Peyer's patch (tissue), 4 donors: ENCODE results near the gene MCF2L2.

Source experiments
- POLR2A ChIP-seq, 2 donors: fragments of 450-650 bp; IDR thresholded peaks; one replicate each; pipeline ENCODE4 v1.5.1; 2017; ENCODE audit warnings: antibody characterized with exemption in 2 of 2, mild to moderate bottlenecking in 2 of 2, moderate library complexity in 2 of 2
- TF ChIP-seq, protein P1 (sequence below), 6 experiments: fragments of 450-650 bp in 4 of 6; fragments of 200-600 bp in 2 of 6; sonication (generic) in 1 of 6; IDR thresholded peaks; one replicate each; pipeline ENCODE4 v1.5.1; 2017 to 2019; ENCODE audit warnings: antibody characterized with exemption in 6 of 6, mild to moderate bottlenecking in 3 of 6, moderate library complexity in 1 of 6

DNA sequence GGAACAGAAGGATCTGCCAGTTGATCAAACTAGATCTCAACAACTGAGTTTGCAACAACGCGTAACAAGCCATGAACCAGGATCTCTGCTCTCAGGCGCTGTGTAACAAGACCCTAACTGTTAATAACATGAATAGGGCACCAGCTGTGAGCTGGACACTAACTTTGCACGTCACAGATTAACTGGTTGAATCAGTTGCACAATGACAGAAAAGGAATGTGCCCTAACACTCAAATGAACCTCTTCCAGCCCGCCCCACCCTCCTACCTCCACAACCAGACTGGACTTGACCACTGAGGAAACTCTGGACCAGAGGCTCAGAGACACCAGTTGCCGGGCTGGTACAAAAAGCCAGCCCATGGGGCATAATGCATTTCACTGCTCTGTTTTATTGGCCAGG is 34.3 kb downstream of the MCF2L2 start:
- no peak for TF ChIP-seq POLR2A (IDR thresholded peaks at IDR 0.05)
- TF ChIP-seq, protein P1, sequence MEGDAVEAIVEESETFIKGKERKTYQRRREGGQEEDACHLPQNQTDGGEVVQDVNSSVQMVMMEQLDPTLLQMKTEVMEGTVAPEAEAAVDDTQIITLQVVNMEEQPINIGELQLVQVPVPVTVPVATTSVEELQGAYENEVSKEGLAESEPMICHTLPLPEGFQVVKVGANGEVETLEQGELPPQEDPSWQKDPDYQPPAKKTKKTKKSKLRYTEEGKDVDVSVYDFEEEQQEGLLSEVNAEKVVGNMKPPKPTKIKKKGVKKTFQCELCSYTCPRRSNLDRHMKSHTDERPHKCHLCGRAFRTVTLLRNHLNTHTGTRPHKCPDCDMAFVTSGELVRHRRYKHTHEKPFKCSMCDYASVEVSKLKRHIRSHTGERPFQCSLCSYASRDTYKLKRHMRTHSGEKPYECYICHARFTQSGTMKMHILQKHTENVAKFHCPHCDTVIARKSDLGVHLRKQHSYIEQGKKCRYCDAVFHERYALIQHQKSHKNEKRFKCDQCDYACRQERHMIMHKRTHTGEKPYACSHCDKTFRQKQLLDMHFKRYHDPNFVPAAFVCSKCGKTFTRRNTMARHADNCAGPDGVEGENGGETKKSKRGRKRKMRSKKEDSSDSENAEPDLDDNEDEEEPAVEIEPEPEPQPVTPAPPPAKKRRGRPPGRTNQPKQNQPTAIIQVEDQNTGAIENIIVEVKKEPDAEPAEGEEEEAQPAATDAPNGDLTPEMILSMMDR (IDR thresholded peaks at IDR 0.05): no peak
